Measurements from ENCODE around the gene TRPM1.

The TRPM1 gene

DNA sequence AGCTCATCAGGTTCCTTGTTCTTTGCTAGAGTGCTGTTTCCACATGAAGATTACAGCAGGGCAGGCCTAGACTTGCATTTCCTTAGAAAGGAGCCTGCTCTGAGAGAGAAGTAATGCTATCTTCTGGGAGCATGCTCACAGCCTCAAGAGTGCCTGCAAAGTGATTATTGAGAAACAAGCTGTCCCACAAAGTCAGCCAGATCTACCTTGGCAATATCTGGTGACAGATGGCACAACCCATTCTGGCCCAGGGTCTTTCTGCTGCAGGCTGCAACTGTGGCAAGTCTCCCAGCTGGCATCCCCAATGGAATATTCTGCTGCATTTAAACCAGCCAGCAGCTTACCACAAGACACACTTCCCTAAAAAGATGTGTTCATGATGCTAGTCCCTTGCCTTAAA, 139.4 kb downstream of the TRPM1 start:
- DNase-seq, result no peak

- DNase-seq, result no peak
Measured at GRCh38 chr15:30958219-30958618, 143.3 kb downstream of the TRPM1 start.

DNA sequence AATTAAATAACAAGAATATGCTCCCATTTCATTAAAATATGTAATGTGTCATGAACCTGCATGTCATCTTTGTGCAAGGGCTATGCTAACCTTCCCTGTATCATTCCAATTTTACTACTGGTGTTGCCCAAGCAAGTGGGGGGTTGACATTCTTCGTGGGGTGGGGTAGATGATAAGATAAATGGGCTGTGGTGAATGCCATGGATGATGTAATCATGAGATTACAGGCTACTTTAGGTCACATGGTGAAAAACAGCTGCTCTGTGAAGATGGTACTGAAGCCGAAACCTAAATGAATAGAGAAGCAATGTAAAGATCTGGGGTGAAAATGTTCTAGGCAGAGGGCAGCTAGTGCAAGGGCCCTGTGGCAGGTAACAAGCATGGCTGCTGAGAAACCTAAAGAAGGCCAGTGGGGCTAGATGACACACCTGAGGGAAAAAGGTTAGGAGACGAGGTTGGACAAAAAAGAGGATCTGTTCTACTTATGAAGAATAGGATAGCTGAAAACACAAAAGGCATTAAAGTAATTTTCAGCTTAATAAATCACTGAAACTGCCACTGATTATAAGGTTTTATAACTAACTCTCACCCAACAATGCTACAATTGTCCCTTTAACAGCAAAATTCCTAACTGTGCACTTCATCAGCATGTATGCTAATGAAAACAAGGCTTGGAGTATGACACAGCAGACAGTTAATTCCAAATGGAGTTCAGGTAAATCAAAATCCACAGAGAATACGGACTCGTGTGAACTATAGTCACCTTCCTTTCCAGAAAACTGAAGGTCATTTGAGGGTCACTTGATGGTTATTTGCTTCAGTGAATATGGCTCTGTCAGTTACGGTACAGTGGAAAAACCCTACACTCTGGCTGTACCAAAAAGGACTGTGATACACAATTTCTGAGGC, 145.1 kb downstream of the TRPM1 start:
- DNase-seq, result no peak

DNA sequence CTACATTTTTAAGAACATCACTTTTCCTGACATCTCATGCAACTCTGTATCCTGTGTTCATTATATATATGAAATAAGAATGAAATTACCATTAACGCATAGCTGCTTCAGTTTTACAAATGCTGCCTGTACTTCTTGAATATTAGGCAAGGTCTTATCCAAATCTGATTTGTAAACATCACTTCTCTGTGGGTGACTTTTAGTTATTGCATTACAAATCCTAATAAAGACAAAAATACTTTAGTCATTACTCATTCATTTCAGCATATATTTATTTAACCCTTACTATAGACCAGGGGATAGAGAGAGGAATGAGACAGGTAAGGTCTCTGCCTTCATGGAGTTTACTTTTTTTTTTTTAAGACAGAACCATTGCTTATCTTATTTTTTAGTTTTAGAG, 146.9 kb downstream of the TRPM1 start:
- DNase-seq, result no peak

- DNase-seq, result peak; percentile 9 to 36 (median 28)
Measured at GRCh38 chr15:30953731-30954378, 147.7 kb downstream of the TRPM1 start.

- DNase-seq, result no peak
Measured at GRCh38 chr15:30953183-30953582, 148.3 kb downstream of the TRPM1 start.
